ENCODE results near the gene PARP6.

GRCh38 chr15:72318408-72318942, 46.1 kb upstream of the PARP6 start:
- TF ChIP-seq CEBPB (IDR thresholded peaks at IDR 0.05) (no peak), EGR1 (IDR thresholded peaks at IDR 0.05) (no peak), RAD21 (IDR thresholded peaks at IDR 0.05; ENCODE audit: low read depth) (no peak)

Data from Ishikawa (cell line).